ENCODE results near the gene HOXC10.

The HOXC10 gene

DNA sequence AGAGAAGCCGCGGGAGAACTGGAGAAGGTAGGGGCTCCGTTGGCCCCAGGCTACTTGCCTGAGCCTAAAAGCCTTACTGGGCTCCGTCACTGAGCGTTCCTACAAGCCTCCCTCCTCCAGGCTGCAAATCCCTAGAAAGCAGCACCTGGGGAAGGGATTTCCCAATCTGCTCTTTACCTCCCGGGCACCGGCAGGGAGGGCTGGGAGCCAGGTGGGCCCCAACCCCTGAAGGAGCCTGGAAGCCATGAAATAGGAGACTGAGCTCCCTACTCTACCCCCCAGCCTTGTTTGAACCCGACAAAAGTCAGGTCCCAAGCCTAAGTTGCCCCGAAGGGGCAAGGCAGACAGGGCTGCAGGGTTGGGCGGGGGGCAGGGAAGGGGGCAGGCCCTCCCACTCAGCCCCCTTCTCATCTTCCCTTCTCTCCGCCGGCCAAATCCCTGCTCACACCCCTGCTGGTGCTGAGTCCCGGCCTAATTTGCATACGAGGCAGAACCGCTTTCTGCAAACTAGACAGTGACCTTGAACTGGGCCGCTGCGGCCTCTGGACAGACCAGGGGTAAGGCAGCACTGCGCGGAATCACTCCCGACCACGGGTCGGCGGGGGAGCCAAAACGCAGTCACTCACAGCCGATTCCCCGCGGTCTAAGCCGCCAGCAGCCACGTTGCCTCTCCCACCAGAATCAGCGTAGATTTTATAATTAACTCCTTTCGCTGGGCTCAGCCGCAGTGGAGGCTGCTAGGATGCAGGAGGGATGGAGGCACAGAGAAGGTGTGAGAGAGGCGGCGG, 34.0 kb upstream of the HOXC10 start:
- no peak for DNase-seq (ENCODE audit: low read depth in 2 of 2)

- DNase-seq (ENCODE audit: low read depth in 2 of 2): no peak
Measured at GRCh38 chr12:53951577-53952334, 33.2 kb upstream of the HOXC10 start.

GRCh38 chr12:53952335-53952694, 32.6 kb upstream of the HOXC10 start:
- DNase-seq (ENCODE audit: low read depth in 2 of 2): no peak

DNA sequence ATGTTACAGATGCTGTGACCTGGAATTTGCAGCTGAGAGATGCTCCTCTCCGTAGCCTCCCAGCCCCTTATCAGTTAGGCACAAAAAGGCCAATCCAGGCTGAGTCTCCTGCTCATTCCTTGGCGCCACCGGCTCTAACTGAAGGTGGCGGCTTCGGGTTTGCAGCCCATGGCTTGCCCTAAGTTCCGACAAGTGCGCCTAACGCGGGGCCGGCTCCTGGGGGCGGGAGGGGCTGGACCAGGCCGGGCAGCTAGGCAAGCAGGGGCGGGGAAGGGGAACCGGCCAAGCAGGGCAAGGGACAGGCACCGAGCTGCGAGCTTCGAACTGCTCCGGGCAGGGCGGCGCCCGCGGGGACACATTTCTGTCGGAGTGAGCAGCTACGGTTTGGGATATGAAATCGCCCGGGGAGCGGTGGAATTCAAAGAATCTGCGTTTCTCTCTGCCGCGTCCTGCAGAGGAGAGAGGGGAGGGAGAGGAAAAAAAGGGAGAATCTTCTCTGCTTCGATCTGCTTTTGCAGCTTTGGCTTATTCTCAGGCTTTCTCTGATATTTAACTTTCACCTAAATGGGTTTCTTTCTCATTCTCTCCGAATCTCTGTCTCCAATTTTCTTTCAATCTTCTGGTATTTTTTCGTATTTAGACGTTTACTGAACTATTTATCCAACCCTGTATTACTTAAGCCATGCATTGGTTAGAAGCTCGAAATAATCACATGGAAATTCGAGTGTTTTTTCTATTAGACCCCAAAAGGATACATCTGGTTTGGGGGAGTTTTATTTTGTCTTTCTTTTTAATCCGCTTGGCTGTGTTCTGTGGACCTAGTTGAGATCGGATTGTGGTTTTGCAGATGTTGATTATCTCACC, 31.8 kb upstream of the HOXC10 start:
- DNase-seq (ENCODE audit: low read depth in 2 of 2): no peak

- DNase-seq (ENCODE audit: low read depth in 2 of 2): no peak
Measured at GRCh38 chr12:53953831-53954693, 30.9 kb upstream of the HOXC10 start.

DNA sequence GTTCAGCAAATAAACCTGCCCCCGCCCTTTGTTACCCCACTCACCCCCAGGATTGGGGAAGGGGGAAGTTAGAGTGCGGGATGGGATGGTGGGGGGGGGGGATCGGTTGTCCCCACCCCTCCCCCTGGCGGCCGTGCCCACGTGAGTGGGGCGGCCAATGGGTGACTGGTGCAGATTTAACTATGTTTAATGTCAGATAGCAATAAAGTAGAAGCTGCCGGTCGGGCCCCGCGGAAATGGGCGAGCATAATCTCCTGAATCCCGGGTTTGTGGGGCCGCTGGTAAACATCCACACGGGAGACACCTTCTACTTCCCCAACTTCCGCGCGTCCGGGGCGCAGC, 30.3 kb upstream of the HOXC10 start, which contains the start of gene HOXC12:
Gene HOXC12 (plus strand): TSS at position 210 of the 342 bp plus-strand sequence. CDS start 27 bp downstream, at position 237.
- DNase-seq (ENCODE audit: low read depth in 2 of 2): no peak

DNA sequence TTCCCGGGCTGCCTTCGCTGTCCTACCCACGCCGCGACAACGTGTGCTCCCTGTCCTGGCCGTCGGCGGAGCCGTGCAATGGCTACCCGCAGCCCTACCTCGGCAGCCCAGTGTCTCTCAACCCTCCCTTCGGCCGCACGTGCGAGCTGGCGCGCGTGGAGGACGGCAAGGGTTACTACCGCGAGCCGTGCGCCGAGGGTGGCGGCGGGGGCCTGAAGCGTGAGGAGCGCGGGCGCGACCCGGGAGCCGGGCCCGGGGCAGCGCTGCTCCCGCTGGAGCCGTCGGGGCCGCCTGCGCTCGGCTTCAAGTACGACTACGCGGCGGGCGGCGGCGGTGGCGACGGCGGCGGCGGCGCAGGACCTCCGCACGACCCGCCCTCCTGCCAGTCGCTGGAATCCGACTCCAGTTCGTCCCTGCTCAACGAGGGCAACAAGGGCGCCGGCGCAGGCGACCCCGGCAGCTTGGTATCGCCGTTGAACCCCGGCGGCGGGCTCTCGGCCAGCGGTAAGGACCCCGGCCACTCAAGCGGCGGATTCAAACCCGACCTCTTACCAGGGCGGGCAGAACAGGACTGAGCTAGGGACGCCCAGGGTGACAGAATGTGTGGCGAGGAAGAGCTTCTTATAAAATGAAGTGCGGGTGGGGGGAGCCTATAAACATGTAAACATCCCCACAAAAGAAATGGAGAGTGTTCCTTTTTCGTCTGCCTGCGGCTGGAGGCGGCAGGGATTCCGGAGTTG, 29.7 kb upstream of the HOXC10 start:
- DNase-seq (ENCODE audit: low read depth in 2 of 2): no peak

GRCh38 chr12:53955776-53956250, 29.1 kb upstream of the HOXC10 start:
- DNase-seq (ENCODE audit: low read depth in 2 of 2): no peak

DNA sequence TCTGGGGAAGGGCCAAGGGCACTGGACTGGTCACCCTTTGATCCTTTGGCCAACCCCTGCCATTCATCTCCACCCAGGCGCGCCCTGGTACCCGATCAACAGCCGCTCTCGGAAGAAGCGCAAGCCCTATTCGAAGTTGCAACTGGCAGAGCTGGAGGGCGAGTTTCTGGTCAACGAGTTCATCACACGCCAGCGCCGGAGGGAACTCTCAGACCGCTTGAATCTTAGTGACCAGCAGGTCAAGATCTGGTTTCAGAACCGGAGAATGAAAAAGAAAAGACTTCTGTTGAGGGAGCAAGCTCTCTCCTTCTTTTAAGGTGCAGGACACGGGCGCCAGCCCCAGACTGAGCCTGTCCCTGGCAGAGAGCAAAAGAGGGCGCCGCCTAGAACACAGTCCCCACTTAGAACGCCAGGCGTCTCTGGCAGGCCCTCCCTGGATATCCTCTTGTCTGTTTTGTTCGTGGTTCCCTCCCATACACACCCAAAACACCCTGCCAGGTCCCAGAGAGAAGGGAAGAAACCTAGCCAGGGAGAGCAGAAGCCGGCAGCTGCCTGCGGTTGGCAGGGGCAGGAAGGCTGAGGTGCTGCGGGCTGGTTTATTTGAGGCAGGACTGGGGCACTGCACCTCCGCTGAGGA, 28.6 kb upstream of the HOXC10 start:
- no peak for DNase-seq (ENCODE audit: low read depth in 2 of 2)

DNA sequence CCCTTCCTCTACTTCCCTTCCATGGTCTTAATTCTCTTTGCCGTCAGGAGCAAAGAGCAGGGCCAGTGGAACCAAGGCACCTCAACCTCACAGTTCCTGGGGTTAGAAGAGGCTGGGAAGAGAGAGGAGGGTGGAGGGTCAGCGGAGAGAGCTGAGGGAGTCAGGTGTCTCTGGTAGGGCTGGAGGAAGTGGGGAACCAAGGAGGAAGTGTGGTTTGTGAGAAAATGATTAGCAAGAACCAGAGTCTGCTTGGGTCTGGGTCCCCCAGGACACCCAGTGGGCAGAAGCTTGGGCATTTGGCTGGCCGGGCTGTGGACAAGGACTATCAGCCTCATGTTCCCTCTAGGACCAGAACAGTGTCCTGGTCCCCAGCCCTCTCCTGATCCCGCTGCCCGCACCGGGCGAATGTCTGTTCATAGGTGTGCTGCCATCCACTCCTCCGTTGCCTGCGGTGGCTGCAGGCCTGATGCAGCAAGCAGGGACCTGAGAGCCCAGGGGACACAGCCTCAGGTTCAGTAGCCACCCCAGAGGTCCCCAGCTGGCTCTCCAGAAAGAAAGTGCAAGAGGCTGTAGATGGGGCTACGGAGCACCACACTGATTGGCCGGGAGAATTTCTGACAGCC, 27.9 kb upstream of the HOXC10 start:
- no peak for DNase-seq (ENCODE audit: low read depth in 2 of 2)

DNA sequence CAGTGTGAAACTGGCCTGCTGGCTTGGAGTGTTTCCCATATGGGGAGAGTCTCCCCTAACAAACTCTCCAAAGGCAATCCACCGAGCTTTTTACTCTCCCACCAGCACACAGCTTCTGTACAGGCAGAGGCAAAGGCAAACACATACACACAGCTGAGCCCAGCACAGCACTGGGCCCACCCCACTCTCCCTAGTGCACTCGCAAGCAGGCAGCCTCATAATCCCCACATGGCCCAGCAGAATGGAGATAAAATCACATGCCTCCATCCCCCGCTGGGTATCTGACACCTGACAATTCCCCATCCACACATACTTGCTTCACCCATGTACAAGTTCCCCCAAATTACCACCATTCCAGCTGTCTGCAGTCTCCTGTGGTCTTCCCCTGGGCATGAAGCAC, 26.8 kb upstream of the HOXC10 start:
- no peak for DNase-seq (ENCODE audit: low read depth in 2 of 2)

DNA sequence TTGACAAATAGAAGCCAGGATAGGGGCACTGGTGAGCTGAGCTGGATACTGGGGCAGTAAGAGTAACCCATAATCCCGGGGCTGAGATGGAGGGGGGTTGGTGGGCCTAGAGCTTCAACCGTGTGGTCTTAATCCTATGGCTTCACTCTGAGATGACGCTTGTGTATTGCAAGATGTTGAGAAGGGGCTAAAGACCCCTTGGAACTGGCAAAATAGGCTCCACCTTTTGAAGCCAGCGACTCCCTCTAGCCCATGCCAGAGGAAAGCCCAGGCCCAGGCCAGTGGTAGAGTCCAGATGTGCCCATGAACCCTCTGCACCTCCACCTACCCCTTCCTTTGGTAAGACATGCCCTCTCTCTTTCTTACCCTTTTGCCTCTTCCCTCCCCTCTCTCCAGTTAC, 25.6 kb upstream of the HOXC10 start:
- no peak for DNase-seq (ENCODE audit: low read depth in 2 of 2)

DNA sequence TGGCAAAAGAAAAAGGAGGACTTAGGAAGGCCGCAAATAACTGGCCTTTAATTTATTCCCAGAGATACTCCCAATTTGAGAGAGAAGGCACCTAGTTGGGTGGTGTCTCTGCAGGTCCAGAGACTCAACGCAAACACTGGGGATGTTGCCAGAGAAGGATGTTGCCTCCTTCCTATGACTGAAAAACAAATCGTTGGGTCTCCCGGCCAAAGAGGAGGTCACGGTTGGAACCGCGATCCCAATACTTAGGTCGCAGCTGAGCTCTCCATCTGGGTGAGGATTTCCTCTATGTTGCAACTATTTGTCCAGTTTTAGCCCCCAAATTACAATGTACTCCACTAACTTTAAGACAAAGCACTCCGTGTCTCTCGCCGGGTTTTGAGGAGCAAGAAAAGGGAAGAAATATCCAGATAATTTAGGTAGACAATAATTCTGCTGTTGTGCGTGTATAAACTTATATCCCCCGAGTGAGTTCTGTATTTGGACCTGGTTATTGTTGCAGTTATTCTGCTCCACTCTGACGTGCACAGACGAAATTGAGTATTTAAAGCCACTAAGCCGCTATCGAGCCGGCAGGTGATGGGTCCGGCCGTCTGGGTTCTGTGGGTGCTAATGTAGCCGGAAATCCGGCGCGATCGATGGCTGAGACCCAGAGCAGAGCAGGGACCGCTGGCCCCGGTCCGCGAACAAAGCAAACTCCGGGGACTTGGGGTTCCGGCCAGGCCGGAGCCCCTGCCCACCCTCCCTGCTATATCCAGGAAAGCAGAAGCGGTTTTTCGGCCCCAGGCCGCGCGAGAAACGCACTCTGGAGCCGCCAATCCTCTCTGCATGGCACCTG, 24.5 kb upstream of the HOXC10 start:
- DNase-seq (ENCODE audit: low read depth in 2 of 2): no peak

- no peak for DNase-seq (ENCODE audit: low read depth in 2 of 2)
Measured at GRCh38 chr12:53961025-53961761, 23.8 kb upstream of the HOXC10 start.

- DNase-seq (ENCODE audit: low read depth in 2 of 2): no peak
Measured at GRCh38 chr12:53963005-53963404, 21.9 kb upstream of the HOXC10 start.

DNA sequence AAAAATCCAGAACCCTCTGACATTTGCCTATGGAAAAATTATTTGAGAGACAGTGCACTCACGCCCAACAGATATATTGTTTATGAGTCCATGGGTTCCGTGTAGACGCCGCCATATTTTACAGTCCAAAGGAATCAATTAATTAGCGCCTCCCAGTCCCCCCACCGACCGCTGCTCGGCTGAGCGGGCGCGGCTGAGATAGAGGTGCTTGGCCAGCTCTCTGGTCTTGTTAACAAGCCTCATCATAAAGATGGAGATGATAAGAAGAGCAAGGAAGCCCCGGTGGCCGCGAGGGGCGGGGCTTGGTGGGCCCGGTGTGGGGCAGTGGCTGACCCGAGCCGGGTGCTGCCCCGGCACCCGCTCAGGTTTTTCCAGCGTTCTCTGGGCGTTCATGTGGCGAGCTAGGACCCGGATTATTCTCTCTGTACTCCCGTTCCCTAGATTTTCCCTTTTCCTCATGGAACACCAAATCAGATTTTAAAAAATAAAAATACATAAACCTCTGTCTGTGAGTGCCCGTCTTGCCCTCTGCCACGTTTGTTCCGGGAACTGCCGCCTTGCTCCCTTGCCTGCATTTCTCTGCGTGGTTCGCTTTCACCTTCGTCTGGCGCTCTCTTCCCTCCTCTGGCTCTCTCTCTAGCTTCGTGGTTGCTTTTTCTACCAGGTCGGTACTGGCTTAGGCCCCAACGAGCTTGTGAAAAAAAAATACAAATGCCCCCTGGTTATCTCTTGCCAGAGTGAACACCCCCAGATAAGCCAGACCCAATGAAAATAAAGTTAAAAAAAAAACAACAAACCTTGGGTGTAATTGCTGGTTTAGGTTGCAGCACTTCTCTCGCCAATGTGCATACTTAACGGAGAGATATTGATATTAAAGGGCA, 21.3 kb upstream of the HOXC10 start:
- DNase-seq (ENCODE audit: low read depth in 2 of 2): no peak

- no peak for DNase-seq (ENCODE audit: low read depth in 2 of 2)
Measured at GRCh38 chr12:53964315-53964713, 20.6 kb upstream of the HOXC10 start.
